Measurements from ENCODE around the gene RFX6. TPM values are rescaled to one million over a fixed set of nuclear protein-coding genes. Genes with fewer than 3 reads are reported as not detected.

The RFX6 gene
- total RNA-seq, 1 experiment from 2014 or later, result not detected

DNA sequence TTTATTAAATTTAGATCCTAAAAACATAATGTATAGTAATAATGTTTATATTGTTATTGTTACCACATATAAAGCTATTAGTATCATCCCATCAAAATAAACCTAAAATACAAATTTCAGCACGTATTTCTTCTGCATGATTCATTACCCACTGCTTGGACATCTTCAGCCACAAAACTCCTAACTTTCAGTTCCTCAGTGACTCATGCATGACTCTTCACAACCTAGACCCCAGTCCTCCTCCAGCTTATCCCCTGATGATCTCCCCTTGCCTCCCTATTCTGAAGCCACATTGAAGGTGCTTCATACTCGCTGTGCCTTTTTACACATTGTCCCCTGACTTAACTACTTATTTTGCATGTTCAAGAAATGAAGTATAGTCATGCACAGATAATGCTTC, 37.0 kb upstream of the RFX6 start:
- Histone ChIP-seq H3K18ac (ENCODE audit: insufficient read length, low read depth, low read length) (no peak overlapping the region), H2BK12ac (ENCODE audit: insufficient read length, low read depth, low read length) (no peak overlapping the region), H4K91ac (ENCODE audit: insufficient read length, low read depth, low read length) (no peak overlapping the region), H2AFZ (ENCODE audit: low read length) (no peak overlapping the region), H2BK15ac (ENCODE audit: low read depth, low read length) (no peak overlapping the region), H3K79me2 (ENCODE audit: insufficient read depth, low read length) (no peaks in the 10 kb centered on the region), H3K4me1 (ENCODE audit: insufficient read depth, low read length) (no peaks in the 10 kb centered on the region), H3K27ac (ENCODE audit: insufficient read length, low read depth, low read length) (no peak overlapping the region), H3K4ac (ENCODE audit: low read depth, low read length) (no peak overlapping the region), H3K27me3 (ENCODE audit: insufficient read depth, low read length) (no peaks in the 10 kb centered on the region), H2BK120ac (ENCODE audit: low read depth, low read length, poor library complexity, severe bottlenecking) (no peak overlapping the region), H3K9me3 (ENCODE audit: control insufficient read depth, low read depth, low read length) (no peaks in the 10 kb centered on the region), H3K23me2 (ENCODE audit: insufficient read length, low read depth, low read length, poor library complexity, severe bottlenecking) (no peaks in the 10 kb centered on the region), H3K23ac (ENCODE audit: insufficient read length, low read depth, low read length) (no peak overlapping the region), H2BK20ac (ENCODE audit: low read depth, low read length, poor library complexity, severe bottlenecking) (no peak overlapping the region), H3K14ac (ENCODE audit: insufficient read depth, low read length) (no peak overlapping the region), H4K5ac (ENCODE audit: insufficient read length, low read depth, low read length) (no peak overlapping the region), H2AK5ac (ENCODE audit: insufficient read length, low read length) (no peak overlapping the region), H3K9ac (ENCODE audit: extremely low read depth, insufficient read length, low read length) (no peak overlapping the region), H2BK5ac (ENCODE audit: insufficient read length, low read length) (no peak overlapping the region), H4K20me1 (ENCODE audit: control insufficient read depth, insufficient read depth, insufficient read length) (no peaks in the 10 kb centered on the region), H3K79me1 (ENCODE audit: insufficient read depth, low read depth, low read length, poor library complexity, severe bottlenecking) (no peaks in the 10 kb centered on the region), H4K8ac (replicated peaks; ENCODE audit: insufficient read length, low read depth, low read length) (no peak overlapping the region), H3K4me2 (ENCODE audit: insufficient read depth, insufficient read length, low read length) (no peak overlapping the region), H3K56ac (ENCODE audit: insufficient read length, low read depth, low read length) (no peak overlapping the region), H3T11ph (ENCODE audit: low read length) (no peak overlapping the region)
- Mint-ChIP-seq H3K27ac (no peak overlapping the region), H3K27me3 (ENCODE audit: low read depth) (no peaks in the 10 kb centered on the region), H3K36me3 (ENCODE audit: insufficient read depth in 1 of 3, low read depth in 3 of 3) (no peaks in the 10 kb centered on the region), H3K4me3 (no peak overlapping the region), H3K4me1 (no peaks in the 10 kb centered on the region), H3K9me3 (no peaks in the 10 kb centered on the region)
- DNase-seq, result no peak
- no CpG with 5 or more reads among the region's 2 CpGs for WGBS (ENCODE audit: extremely low coverage, insufficient read length, low lambda C conversion rate)
- TF ChIP-seq, protein P1, sequence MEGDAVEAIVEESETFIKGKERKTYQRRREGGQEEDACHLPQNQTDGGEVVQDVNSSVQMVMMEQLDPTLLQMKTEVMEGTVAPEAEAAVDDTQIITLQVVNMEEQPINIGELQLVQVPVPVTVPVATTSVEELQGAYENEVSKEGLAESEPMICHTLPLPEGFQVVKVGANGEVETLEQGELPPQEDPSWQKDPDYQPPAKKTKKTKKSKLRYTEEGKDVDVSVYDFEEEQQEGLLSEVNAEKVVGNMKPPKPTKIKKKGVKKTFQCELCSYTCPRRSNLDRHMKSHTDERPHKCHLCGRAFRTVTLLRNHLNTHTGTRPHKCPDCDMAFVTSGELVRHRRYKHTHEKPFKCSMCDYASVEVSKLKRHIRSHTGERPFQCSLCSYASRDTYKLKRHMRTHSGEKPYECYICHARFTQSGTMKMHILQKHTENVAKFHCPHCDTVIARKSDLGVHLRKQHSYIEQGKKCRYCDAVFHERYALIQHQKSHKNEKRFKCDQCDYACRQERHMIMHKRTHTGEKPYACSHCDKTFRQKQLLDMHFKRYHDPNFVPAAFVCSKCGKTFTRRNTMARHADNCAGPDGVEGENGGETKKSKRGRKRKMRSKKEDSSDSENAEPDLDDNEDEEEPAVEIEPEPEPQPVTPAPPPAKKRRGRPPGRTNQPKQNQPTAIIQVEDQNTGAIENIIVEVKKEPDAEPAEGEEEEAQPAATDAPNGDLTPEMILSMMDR (conservative IDR thresholded peaks at IDR 0.05), result no peak

Data from H9 (cell line).